OCI-LY3 (cell line): Measurements from ENCODE around the gene FMN1.

ENCODE experiments used
- H2AFZ ChIP-seq: fragments of 200-600, 300-600 bp; shearing (Covaris generic); 2 replicates; pipeline ENCODE4 v1.6.0; 2014; ENCODE audit warnings: antibody characterized with exemption, low read depth, low read length
- H3K27ac ChIP-seq: fragments of 200-600, 300-600 bp; sonication (generic); 2 replicates; pipeline ENCODE4 v1.5.1; 2014; ENCODE audit warnings: mild to moderate bottlenecking, low read length, moderate library complexity, mixed read lengths
- H3K27me3 ChIP-seq: fragments of 200-600, 300-600 bp; sonication (generic); 2 replicates; pipeline ENCODE4 v1.6.1; 2014; ENCODE audit warnings: low read depth, low read length, mixed read lengths
- H3K36me3 ChIP-seq: fragments of 200-600, 300-600 bp; sonication (generic); replicated peaks from 2 replicates; pipeline ENCODE3; 2014; ENCODE audit warnings: low read depth, low read length, mixed read lengths
- H3K4me1 ChIP-seq: fragments of 300-600, 200-600 bp; sonication (generic); 2 replicates; pipeline ENCODE4 v1.6.1; 2014; ENCODE audit warnings: low read length, mixed read lengths
- H3K4me2 ChIP-seq: fragments of 200-600, 300-600 bp; sonication (generic); 2 replicates; pipeline ENCODE4 v1.6.1; 2014; ENCODE audit warnings: low read length, mixed read lengths
- H3K4me3 ChIP-seq: fragments of 300-600, 200-600 bp; sonication (generic); 2 replicates; pipeline ENCODE4 v1.5.1; 2014; ENCODE audit warnings: antibody characterized with exemption, mild to moderate bottlenecking, low read length, moderate library complexity
- H3K79me2 ChIP-seq: fragments of 300-600, 200-600 bp; shearing (Covaris generic); 2 replicates; pipeline ENCODE4 v1.6.1; 2014; ENCODE audit warnings: mild to moderate bottlenecking, low read length, mixed read lengths
- H3K9ac ChIP-seq: fragments of 300-600, 200-600 bp; shearing (Covaris generic); 2 replicates; pipeline ENCODE4 v1.6.0; 2014; ENCODE audit warnings: mild to moderate bottlenecking, low read length, moderate library complexity
- H3K9me3 ChIP-seq: fragments of 200-600, 300-600 bp; shearing (Covaris generic); 2 replicates; pipeline ENCODE4 v1.6.1; 2014; ENCODE audit warnings: low read length, mixed read lengths; ENCODE audit not compliant: insufficient read depth
- H4K20me1 ChIP-seq: fragments of 200-600, 300-600 bp; sonication (generic); 2 replicates; pipeline ENCODE4 v1.6.1; 2016; ENCODE audit warnings: low read length, mixed read lengths; ENCODE audit not compliant: insufficient read depth
- CTCF ChIP-seq: fragments of 200-600, 300-600 bp; sonication (generic); IDR thresholded peaks from 2 replicates; pipeline ENCODE4 v1.5.1; 2014; ENCODE audit warnings: antibody characterized with exemption, low read length, low read depth
- EZH2phosphoT487 ChIP-seq: fragments of 200-600 bp; shearing (Covaris generic); IDR thresholded peaks from 2 replicates; pipeline ENCODE4 v1.6.1; 2018; ENCODE audit warnings: antibody characterized with exemption, mixed run types, low read depth

Gene FMN1

GRCh38 chr15:33014586-33014985 is 179.9 kb downstream of the FMN1 start:
- Histone ChIP-seq H3K36me3 (no peaks in the 10 kb centered on the region), H3K27ac (no peak overlapping the region)

GRCh38 chr15:33013827-33014445 is 180.6 kb downstream of the FMN1 start:
- Histone ChIP-seq H3K27ac (no peak overlapping the region), H3K4me1 (peaks cover 7% of the 10 kb centered on the region), H2AFZ (no peak overlapping the region), H3K79me2 (no peaks in the 10 kb centered on the region), H3K27me3 (peaks cover 25% of the 10 kb centered on the region), H3K9ac (no peak overlapping the region), H3K4me2 (no peak overlapping the region), H3K4me3 (no peak overlapping the region), H3K36me3 (no peaks in the 10 kb centered on the region), H3K9me3 (no peaks in the 10 kb centered on the region), H4K20me1 (no peaks in the 10 kb centered on the region)
- TF ChIP-seq CTCF = no peak
- no peak for TF ChIP-seq EZH2phosphoT487

More at GRCh38 chr15:33014586-33014985, 179.9 kb downstream of the FMN1 start:
- H4K20me1 ChIP-seq = no peaks in the 10 kb centered on the region
- H3K4me3 ChIP-seq = no peak overlapping the region
- no peak overlapping the region for H3K9ac ChIP-seq
- TF ChIP-seq EZH2phosphoT487 = no peak
- no peak for TF ChIP-seq CTCF
- no peak overlapping the region for H3K4me2 ChIP-seq
- H3K27me3 ChIP-seq = peaks cover 22% of the 10 kb centered on the region; the same call in 1 of the 2 replicates
- H3K79me2 ChIP-seq = no peaks in the 10 kb centered on the region
- H3K4me1 ChIP-seq = peaks cover 7% of the 10 kb centered on the region
- no peak overlapping the region for H2AFZ ChIP-seq
- H3K9me3 ChIP-seq = no peaks in the 10 kb centered on the region

- TF ChIP-seq EZH2phosphoT487 = no peak
These were observed 182.5 kb downstream of the FMN1 start for GRCh38 chr15:33011976-33012375.

GRCh38 chr15:33009603-33010002 is 184.9 kb downstream of the FMN1 start:
- Histone ChIP-seq H3K27me3 (peaks cover 45% of the 10 kb centered on the region), H3K36me3 (no peaks in the 10 kb centered on the region), H3K4me1 (peaks cover 21% of the 10 kb centered on the region), H2AFZ (no peak overlapping the region), H3K27ac (no peak overlapping the region), H3K79me2 (no peaks in the 10 kb centered on the region), H3K9ac (no peak overlapping the region), H3K4me2 (no peak overlapping the region), H3K9me3 (no peaks in the 10 kb centered on the region), H4K20me1 (no peaks in the 10 kb centered on the region), H3K4me3 (no peak overlapping the region)
- TF ChIP-seq CTCF (no peak), EZH2phosphoT487 (no peak)

More at GRCh38 chr15:33011976-33012375, 182.5 kb downstream of the FMN1 start:
- Histone ChIP-seq H2AFZ (no peak overlapping the region), H3K4me2 (no peak overlapping the region), H3K9ac (no peak overlapping the region), H3K36me3 (no peaks in the 10 kb centered on the region), H3K9me3 (no peaks in the 10 kb centered on the region), H4K20me1 (no peaks in the 10 kb centered on the region), H3K27ac (no peak overlapping the region), H3K79me2 (no peaks in the 10 kb centered on the region), H3K27me3 (peaks cover 43% of the 10 kb centered on the region), H3K4me3 (no peak overlapping the region), H3K4me1 (peaks cover 7% of the 10 kb centered on the region)
